ES-I3 (cell line): Measurements from ENCODE around the gene PPP1R27.

Experiments used
- H3K36me3 ChIP-seq: 2 replicates; pipeline ENCODE4 v1.6.1; 2013; ENCODE audit warnings: mild to moderate bottlenecking, low read length, control low read depth, moderate library complexity; ENCODE audit not compliant: insufficient read depth
- H3K4me1 ChIP-seq: 2 replicates; pipeline ENCODE4 v1.6.1; 2013; ENCODE audit warnings: mild to moderate bottlenecking, control low read depth, low read length; ENCODE audit not compliant: insufficient read depth
- H3K9ac ChIP-seq: 2 replicates; pipeline ENCODE4 v1.6.1; 2013; ENCODE audit warnings: low read depth, mild to moderate bottlenecking, low read length, moderate library complexity
- H3K9me3 ChIP-seq: 2 replicates; pipeline ENCODE4 v1.6.1; 2013; ENCODE audit warnings: mild to moderate bottlenecking, low read length, moderate library complexity; ENCODE audit not compliant: control insufficient read depth, insufficient read depth

Gene PPP1R27, protein sequence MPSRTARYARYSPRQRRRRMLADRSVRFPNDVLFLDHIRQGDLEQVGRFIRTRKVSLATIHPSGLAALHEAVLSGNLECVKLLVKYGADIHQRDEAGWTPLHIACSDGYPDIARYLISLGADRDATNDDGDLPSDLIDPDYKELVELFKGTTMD

DNA sequence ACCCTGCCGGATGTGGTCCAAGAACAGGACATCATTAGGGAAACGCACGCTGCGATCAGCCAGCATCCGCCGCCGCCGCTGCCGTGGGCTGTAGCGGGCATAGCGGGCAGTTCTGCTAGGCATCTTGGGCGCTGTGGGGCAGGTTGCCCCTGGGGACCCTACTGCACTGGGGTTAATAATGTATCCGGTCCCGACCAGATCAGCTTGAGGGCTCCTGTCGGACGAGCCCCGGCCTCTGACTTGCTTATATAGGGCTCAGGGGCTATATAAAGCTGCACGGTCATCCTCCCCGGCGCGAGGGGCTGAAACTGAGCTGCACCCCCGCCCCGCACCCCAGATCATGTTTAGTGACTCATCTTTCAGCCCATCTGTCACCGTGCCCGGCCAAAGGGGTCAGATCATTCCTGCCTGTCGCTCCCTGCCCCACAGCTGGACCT is at the start of gene PPP1R27:
Gene PPP1R27, minus strand, starts transcription at position 220 of the 437 bp plus-strand sequence. Its CDS starts 97 bp downstream, at position 123.
- Histone ChIP-seq H3K36me3 (no peaks in the 10 kb centered on the region), H3K4me1 (peaks cover 3% of the 10 kb centered on the region), H3K9me3 (no peaks in the 10 kb centered on the region), H3K9ac (peak within 1 kb of the TSS; percentile 91)

DNA sequence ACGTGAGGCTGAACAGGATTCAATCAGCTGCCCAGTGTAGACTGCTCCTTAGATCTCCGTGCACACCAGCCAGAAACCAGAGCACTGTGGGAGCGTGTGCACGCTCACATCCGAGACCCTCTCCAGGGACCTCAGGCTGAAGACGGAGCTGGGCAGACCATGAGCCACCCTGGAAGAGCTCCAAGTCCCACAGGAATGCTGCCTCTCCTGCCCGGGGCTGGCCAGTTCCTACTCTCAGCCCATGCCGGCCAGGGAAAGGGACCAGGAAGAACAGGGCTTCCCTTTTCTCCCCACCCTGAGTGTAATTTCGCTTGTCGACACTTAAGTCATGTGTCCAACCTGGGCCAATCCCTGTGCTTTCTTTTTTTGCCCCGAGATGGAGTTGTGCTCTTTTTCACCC is 49.7 kb upstream of the PPP1R27 start:
- Histone ChIP-seq H3K36me3 (peaks cover 37% of the 10 kb centered on the region), H3K4me1 (no peaks in the 10 kb centered on the region), H3K9ac (no peak overlapping the region), H3K9me3 (no peaks in the 10 kb centered on the region)

DNA sequence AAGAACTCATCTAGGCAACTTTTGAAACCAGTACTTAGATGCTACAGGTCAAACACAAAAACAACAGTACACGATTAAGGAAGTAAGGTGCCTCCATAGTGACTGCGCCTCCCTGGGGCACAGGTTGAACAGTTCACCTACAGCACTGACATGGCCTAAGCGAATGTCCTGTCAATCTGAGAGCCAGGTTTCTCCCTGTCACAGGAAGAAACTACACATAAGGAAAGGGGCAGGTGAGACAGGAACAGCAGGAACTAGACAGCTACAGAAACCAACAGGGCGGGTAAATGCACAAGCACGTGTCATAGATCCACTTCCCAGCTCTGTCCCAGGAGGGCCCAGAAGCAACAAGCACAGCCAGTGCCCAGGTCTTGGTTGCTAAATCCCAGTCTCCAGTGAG is 44.3 kb upstream of the PPP1R27 start:
- H3K4me1 ChIP-seq, result no peaks in the 10 kb centered on the region
- no peak overlapping the region for H3K9ac ChIP-seq
- peaks cover 10% of the 10 kb centered on the region for H3K36me3 ChIP-seq
- no peaks in the 10 kb centered on the region for H3K9me3 ChIP-seq

DNA sequence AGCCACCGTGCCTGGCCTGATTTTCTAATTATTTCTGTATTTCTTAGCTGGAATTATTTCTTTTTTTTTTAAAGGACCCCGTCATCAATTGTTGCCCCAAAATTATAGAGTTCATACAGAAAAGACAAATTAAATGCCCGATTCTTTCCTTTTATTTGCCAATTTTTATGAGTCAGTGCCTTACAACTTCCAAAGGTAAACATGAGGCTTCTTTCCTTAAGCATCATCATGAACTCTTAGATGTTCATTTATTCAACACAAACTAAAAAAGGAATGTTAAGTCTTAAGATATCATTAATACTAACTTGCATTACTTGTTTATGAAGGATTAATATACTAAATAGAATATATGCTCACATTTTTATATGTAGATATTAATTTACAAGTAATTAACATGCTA is 43.4 kb upstream of the PPP1R27 start:
- no peaks in the 10 kb centered on the region for H3K4me1 ChIP-seq
- no peaks in the 10 kb centered on the region for H3K9me3 ChIP-seq
- H3K36me3 ChIP-seq, result peaks cover 8% of the 10 kb centered on the region
- H3K9ac ChIP-seq, result no peak overlapping the region

DNA sequence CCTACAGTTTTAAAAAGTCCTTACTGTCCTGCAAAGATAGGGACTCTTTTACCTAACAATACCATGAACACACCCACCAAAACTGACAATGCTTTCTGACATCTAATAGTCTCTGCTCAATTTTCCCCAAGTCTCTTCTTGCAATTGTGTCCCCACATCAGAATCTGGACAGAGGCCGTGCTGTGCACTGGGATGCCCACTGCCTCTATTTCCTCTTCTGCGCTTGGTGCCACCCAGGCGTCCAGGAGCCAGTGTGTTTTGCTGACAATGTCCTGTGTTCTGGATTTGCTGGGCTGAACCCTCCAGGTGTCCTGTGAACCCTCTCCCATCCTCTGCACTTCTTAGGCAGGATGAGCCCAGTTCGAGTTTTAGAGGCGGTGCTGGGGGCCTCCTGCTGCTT is 42.7 kb upstream of the PPP1R27 start:
- Histone ChIP-seq H3K36me3 (peaks cover 7% of the 10 kb centered on the region), H3K9ac (no peak overlapping the region), H3K9me3 (no peaks in the 10 kb centered on the region)

DNA sequence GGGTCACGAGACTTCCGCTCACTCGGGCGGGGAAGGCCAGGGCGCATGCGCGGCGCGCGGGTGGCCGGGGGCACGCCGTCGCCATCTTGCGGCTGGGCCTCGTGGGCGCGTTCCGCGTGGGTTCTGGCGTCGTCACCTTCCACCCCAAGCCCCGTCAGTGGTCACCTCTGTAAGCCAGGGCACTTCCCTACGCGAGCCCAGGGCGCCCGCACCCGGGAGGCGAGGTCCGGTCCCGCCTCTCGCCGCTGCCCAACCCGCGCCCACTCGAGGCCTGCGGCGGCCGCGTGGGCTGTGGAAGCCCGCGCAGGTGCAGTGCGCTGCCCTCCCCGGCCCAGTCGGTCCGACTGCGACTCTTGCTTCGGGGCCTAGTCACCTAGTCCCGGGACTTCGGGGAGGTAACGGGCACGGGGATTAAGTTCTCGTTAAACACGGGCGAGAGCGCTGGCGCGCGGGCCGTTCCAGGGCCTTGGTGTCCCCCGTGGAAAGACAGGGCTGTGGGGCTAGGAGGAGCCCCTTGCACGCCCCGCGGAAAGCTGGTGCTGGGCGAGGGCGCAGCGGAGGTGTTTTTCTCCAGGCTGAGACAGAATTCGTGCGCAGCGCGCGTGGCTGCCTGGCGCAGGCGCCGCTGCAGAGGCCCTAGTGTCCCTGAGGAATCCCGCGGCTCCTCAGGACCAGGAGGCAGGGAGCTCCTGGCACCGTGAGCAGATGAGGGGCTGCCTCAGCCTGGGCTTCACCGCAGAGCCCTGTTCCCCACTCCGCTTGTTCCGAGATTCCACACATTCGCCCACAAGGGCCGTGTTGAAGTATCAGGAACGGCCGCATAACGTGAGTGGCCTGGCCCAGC is 36.8 kb upstream of the PPP1R27 start:
- Histone ChIP-seq H3K36me3 (no peaks in the 10 kb centered on the region), H3K9ac (peak overlapping the region; percentile 92), H3K9me3 (no peaks in the 10 kb centered on the region), H3K4me1 (peaks cover 26% of the 10 kb centered on the region; the same call in 1 of the 2 replicates)

More for the DNA sequence above, 42.7 kb upstream of the PPP1R27 start:
- no peaks in the 10 kb centered on the region for H3K4me1 ChIP-seq

DNA sequence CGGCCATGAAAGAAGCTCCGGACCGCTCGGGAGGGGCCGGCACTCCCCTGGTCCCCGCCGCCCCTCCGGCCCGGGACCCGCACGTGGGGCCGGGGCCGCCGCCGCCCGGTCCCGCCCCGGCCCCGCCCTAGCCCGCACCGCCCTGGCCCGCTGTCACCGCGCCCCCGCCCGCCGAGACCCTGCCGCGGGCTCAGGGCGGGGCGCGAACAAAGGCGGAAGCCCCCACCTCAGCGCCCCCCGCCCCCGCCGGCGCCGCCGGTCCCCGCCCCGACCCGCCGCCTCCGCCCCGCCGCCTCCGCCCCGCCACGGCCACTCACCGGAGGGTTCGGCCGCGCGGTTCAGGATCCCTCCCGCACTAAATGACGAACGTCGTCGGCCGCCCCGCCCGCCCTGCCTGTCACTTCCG is 36.1 kb upstream of the PPP1R27 start, which contains the start of gene ARHGDIA:
Gene ARHGDIA, minus strand, starts transcription at position 357 of the 406 bp plus-strand sequence. CDS start 1,407 bp downstream, outside the sequence.
- Histone ChIP-seq H3K9ac (peak within 1 kb of the TSS; percentile 92), H3K9me3 (no peaks in the 10 kb centered on the region), H3K4me1 (peaks cover 29% of the 10 kb centered on the region; the same call in 1 of the 2 replicates), H3K36me3 (peaks cover 2% of the 10 kb centered on the region; the same call in 1 of the 2 replicates)

DNA sequence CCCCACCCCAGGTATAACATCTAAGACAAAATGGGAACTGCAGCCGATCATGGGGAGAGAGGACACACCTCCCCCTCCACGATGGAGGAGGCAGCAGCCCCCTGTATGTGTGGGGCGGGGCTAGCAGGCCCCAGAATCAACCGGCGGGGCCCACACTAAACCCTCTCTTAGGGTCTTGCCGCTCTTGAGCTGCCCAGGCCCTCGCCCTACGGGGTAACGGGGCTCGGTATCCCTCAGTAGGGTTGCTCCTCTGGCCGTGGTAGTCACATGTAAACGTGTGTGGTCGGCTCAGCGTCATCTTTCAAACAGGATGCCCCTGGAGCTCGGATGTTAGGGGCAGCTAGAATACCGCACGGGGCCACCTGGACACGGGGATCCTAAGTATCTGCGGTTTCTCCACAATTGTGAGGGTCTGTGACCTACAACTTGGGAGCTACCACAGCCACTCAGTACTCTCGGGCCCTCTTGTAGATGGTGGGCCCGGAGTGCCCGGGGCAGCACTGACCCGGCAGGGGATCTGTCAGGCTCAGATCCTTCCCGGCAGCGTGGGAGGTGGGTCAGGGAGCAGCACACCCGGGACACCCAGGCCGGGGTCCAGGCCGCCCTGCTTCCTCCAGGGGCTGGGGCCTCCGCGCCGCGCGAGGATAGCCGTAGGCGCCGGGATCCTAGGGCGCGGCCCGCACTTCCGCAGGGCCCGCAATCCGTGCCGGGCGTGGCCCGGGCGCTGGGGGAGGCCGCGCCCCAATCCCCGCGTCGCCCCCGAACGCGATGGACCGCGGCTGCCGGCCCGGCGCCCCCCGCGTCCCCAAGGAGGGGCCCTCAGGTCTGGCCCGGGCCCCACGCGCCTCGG is 35.5 kb upstream of the PPP1R27 start:
- peaks cover 29% of the 10 kb centered on the region; the same call in 1 of the 2 replicates for H3K4me1 ChIP-seq
- peak overlapping the region; percentile 90 for H3K9ac ChIP-seq
- no peaks in the 10 kb centered on the region for H3K9me3 ChIP-seq
- H3K36me3 ChIP-seq, result peaks cover 4% of the 10 kb centered on the region; the same call in 1 of the 2 replicates

DNA sequence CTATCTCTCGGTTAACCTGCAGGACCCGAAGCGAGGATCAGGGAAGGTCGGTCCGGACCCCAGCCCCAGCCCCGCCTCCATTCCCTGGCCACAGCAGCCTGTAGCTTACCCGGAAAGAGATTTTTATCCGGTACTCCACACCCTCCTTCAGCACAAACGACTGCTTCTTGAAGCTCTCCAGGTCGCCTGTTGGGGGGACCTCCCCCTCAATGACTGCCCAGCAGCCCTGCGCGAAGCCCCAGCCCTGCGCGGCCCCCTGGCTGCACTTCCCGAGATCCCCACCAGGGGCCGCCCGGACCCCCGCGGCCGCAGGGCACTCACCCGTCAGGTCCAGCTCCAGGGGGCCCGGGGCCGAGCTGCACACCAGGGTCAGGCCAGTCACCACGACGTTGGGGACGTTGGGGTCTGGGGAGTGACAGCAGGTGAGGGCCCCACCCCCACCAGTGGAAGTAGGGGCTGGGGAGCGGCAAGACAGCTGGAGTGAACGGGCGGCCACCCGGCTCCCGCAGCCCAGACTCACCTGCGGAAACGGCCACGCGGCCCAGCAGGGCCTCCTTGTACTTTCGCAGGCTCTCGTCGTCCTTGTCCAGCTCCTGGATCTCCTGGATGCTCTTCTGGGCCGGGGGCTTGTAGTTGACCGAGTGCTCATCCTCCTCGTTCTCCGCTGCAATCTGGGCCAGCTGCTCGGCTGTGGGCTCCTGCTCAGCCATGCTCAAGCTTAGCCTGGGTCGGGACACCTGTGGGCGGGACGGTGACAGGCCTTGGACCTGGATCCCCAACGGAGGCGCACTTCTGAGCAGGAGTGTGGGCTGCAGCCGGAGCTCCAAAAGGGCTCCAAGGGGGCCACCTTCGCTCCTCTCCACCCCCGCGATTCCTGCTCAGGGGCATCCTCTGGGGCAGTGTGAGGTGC is 34.6 kb upstream of the PPP1R27 start:
- H3K9ac ChIP-seq, result peak overlapping the region; percentile 90
- H3K4me1 ChIP-seq, result peaks cover 29% of the 10 kb centered on the region; the same call in 1 of the 2 replicates
- no peaks in the 10 kb centered on the region for H3K9me3 ChIP-seq
- H3K36me3 ChIP-seq, result peaks cover 4% of the 10 kb centered on the region; the same call in 1 of the 2 replicates

DNA sequence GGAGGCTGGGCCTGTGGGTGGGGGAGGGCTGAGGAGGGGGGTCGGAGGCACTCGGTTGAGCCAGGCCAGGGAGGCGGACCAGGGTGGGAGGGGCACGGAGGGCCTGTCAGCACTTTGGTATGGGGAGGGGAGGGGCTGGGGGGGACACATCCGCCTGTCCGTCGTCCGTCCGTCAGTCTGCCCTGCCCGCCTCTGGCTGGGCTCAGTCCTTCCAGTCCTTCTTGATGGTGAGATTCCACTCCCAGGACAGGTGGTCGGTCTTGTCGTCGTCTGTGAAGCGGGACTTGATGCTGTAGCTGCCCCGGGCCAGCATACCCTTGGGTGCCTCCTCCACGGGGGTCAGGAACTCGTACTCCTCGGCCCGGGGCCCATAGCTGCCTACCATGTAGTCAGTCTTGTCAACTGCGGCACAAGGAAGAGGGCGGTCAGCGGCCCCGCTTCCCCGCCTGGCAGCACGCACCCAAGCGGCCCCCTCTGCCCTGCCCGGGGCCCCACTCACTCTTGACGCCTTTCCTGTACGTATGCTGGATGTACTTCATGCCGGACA is 33.9 kb upstream of the PPP1R27 start:
- H3K9ac ChIP-seq, result peak overlapping the region; percentile 90
- peaks cover 5% of the 10 kb centered on the region for H3K36me3 ChIP-seq
- no peaks in the 10 kb centered on the region for H3K9me3 ChIP-seq
- peaks cover 29% of the 10 kb centered on the region; the same call in 1 of the 2 replicates for H3K4me1 ChIP-seq

DNA sequence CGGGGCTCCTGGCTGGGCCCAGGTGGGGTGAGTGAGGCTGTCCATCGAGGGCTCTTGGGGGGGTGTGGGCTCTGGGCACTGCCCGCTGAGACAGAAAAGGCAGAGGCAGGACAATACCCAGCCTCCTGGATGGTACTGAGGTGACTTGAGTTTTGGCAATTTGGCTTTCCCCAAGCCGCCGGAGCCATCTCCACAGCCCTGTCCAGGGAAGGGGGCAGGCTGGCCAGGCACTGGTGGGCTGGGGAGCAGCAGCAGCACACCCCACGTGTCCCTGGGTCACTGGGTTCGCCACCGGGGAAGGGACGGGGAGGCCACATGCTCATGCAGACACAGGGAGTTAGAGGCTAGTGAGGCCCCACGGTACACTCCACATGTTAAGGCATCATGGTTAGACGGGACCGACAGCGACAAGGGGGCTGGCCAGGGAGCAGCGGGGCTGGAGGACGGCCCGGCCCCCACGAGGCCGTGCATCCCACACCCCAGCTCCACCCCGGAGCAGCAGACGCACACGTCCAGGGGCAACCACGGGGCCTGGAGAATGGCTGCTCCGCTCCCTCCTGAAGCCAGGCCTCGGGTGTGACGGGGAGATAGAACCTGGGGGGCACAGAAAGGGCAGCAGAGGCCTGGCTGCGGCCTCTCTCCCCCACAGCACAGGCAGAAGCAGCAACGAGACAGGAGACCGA is 33.3 kb upstream of the PPP1R27 start:
- Histone ChIP-seq H3K36me3 (peaks cover 11% of the 10 kb centered on the region), H3K9me3 (no peaks in the 10 kb centered on the region), H3K9ac (no peak overlapping the region), H3K4me1 (peaks cover 29% of the 10 kb centered on the region; the same call in 1 of the 2 replicates)

DNA sequence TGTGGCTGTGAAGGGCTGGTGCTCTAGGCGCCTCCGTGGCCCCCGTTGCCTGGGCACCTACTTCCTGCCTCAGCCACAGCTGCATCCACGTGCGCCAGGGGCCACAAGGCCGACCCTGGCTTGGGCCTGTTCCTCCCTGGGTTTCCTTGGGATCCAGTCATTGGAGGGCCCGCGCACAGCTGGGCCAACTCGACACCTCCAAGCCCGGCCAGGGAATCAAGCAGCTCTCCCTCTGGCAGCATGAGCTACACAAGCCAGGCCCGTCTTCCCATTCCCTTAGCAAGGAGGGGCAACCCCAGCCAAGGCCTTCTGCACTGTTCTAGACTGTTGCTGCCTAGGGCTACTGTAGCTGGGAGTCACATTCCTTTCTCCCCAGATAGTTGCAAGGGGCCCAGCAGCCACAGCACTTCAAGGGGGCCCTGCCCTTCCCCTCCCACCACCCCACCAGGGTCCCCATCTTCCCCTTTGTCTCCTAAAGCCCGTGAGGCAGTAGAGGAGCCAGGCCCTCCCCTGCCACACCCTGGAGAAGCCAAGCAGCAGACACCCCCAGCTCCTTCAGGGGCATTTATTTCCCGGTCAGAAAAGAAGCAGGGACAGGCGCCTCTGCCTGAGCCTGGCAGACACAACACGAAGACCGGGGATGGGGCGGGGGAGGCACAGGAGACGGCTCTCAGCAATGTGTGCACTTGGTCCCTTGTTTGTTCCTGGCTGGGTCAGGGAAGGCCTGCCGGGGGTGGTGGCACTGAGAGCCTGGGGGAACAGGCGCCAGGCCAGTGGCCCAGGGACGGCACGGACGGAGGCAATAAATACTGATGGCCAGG is 32.5 kb upstream of the PPP1R27 start:
- peaks cover 16% of the 10 kb centered on the region for H3K36me3 ChIP-seq
- peaks cover 29% of the 10 kb centered on the region; the same call in 1 of the 2 replicates for H3K4me1 ChIP-seq
- no peak overlapping the region for H3K9ac ChIP-seq
- no peaks in the 10 kb centered on the region for H3K9me3 ChIP-seq
